ENCODE measurements around the gene LRP5. TPM values are rescaled to one million over a fixed set of nuclear protein-coding genes. Genes with fewer than 3 reads are reported as not detected.
"Not testable (repeated sequence)": the region's sequence is repeated elsewhere in the genome, so short reads cannot be mapped to it uniquely, and the experiment has no call there.

The LRP5 gene
- total RNA-seq, 1 experiment from 2014 or later, result 0.07 TPM

- Histone ChIP-seq H3K9me2 (replicated peaks; ENCODE audit: insufficient read depth, low read length) (no peaks in the 10 kb centered on the region), H3K79me2 (ENCODE audit: low read length) (no peaks in the 10 kb centered on the region), H3K4me2 (ENCODE audit: low read depth, low read length, poor library complexity, severe bottlenecking) (no peak overlapping the region), H3K36me3 (ENCODE audit: insufficient read depth, low read length) (no peaks in the 10 kb centered on the region), H3K9me3 (ENCODE audit: low read length) (no peaks in the 10 kb centered on the region), H3K27ac (ENCODE audit: low read length) (no peak overlapping the region), H2AFZ (ENCODE audit: low read length) (no peak overlapping the region), H4K20me1 (ENCODE audit: insufficient read depth, low read depth, low read length) (no peaks in the 10 kb centered on the region), H3K9ac (ENCODE audit: low read length) (no peak overlapping the region), H3K4me3 (ENCODE audit: low read length) (no peak overlapping the region), H3K4me1 (ENCODE audit: low read length) (no peaks in the 10 kb centered on the region), H3K27me3 (ENCODE audit: low read length) (no peaks in the 10 kb centered on the region)
- DNase-seq, result no peak
Measured at GRCh38 chr11:68450711-68451110, 138.3 kb downstream of the LRP5 start.

GRCh38 chr11:68454767-68455166, 142.4 kb downstream of the LRP5 start:
- Histone ChIP-seq H3K79me2 (ENCODE audit: low read length) (no peaks in the 10 kb centered on the region), H3K4me2 (ENCODE audit: low read depth, low read length, poor library complexity, severe bottlenecking) (no peak overlapping the region), H3K36me3 (ENCODE audit: insufficient read depth, low read length) (no peaks in the 10 kb centered on the region), H3K27ac (ENCODE audit: low read length) (no peak overlapping the region), H3K9ac (ENCODE audit: low read length) (no peak overlapping the region), H3K4me3 (ENCODE audit: low read length) (no peak overlapping the region), H2AFZ (ENCODE audit: low read length) (no peak overlapping the region), H4K20me1 (ENCODE audit: insufficient read depth, low read depth, low read length) (no peaks in the 10 kb centered on the region), H3K4me1 (ENCODE audit: low read length) (peaks cover 3% of the 10 kb centered on the region), H3K9me3 (ENCODE audit: low read length) (no peaks in the 10 kb centered on the region), H3K9me2 (replicated peaks; ENCODE audit: insufficient read depth, low read length) (no peaks in the 10 kb centered on the region), H3K27me3 (ENCODE audit: low read length) (no peaks in the 10 kb centered on the region)
- no peak for DNase-seq

- Histone ChIP-seq H3K4me1 (ENCODE audit: low read length) (peaks cover 5% of the 10 kb centered on the region), H2AFZ (ENCODE audit: low read length) (no peak overlapping the region), H3K27me3 (ENCODE audit: low read length) (no peaks in the 10 kb centered on the region), H3K79me2 (ENCODE audit: low read length) (no peaks in the 10 kb centered on the region), H4K20me1 (ENCODE audit: insufficient read depth, low read depth, low read length) (no peaks in the 10 kb centered on the region), H3K9ac (ENCODE audit: low read length) (no peak overlapping the region), H3K36me3 (ENCODE audit: insufficient read depth, low read length) (no peaks in the 10 kb centered on the region), H3K27ac (ENCODE audit: low read length) (no peak overlapping the region), H3K9me3 (ENCODE audit: low read length) (no peaks in the 10 kb centered on the region), H3K4me3 (ENCODE audit: low read length) (no peak overlapping the region), H3K9me2 (replicated peaks; ENCODE audit: insufficient read depth, low read length) (no peaks in the 10 kb centered on the region), H3K4me2 (ENCODE audit: low read depth, low read length, poor library complexity, severe bottlenecking) (no peak overlapping the region)
- no peak for DNase-seq
Measured at GRCh38 chr11:68455485-68455884, 143.1 kb downstream of the LRP5 start.

DNA sequence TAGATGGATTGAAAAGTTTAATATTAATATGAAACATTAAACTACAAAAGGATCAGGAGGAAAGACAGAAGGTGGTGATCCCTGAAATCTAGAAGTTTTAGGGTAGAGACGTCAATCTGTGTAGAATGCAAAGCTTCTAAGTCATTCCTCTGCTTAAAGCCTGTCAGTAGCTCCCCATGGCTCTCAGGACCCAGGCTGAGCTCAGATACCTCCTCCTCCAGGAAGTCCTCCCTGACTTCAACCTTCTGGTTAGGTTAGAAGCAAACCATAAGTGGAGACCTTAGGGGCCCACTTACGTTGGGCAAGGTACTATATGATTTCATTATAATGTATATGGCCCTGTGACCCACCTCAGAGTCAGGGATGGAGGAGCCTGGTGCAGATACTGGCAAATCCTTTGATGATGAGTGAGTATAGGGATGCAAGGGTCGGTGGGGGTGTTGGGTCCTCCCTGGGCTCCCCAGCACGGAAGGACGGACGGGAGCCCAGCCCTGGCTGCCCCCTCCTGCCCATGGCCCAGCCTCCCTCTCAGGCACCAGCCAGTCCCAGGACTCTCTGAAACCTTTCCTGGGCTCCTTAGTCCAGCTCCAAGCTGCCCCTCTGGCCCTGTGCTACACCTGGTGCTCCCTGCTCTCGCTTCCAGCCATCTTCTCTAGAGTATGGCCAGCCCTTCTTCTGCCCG, 145.0 kb downstream of the LRP5 start:
- peak; percentile 47 for DNase-seq
- Histone ChIP-seq H3K4me1 (ENCODE audit: low read length) (peaks cover 15% of the 10 kb centered on the region), H3K4me3 (ENCODE audit: low read length) (no peak overlapping the region), H3K27ac (ENCODE audit: low read length) (no peak overlapping the region), H3K9me3 (ENCODE audit: low read length) (no peaks in the 10 kb centered on the region), H3K36me3 (ENCODE audit: insufficient read depth, low read length) (no peaks in the 10 kb centered on the region), H3K4me2 (ENCODE audit: low read depth, low read length, poor library complexity, severe bottlenecking) (no peak overlapping the region), H3K9me2 (replicated peaks; ENCODE audit: insufficient read depth, low read length) (no peaks in the 10 kb centered on the region), H3K9ac (ENCODE audit: low read length) (no peak overlapping the region), H3K79me2 (ENCODE audit: low read length) (peaks cover 18% of the 10 kb centered on the region), H2AFZ (ENCODE audit: low read length) (no peak overlapping the region), H3K27me3 (ENCODE audit: low read length) (no peaks in the 10 kb centered on the region), H4K20me1 (ENCODE audit: insufficient read depth, low read depth, low read length) (peaks cover 10% of the 10 kb centered on the region)

- no peak overlapping the region for H2AFZ ChIP-seq (ENCODE audit: low read length)
- no peaks in the 10 kb centered on the region for H3K9me2 ChIP-seq (replicated peaks; ENCODE audit: insufficient read depth, low read length)
- H4K20me1 ChIP-seq (ENCODE audit: insufficient read depth, low read depth, low read length), result peaks cover 15% of the 10 kb centered on the region
- H3K27ac ChIP-seq (ENCODE audit: low read length), result no peak overlapping the region
- no peak overlapping the region for H3K9ac ChIP-seq (ENCODE audit: low read length)
- H3K9me3 ChIP-seq (ENCODE audit: low read length), result no peaks in the 10 kb centered on the region
- no peak for DNase-seq
- H3K4me1 ChIP-seq (ENCODE audit: low read length), result peaks cover 20% of the 10 kb centered on the region
- H3K36me3 ChIP-seq (ENCODE audit: insufficient read depth, low read length), result peaks cover 3% of the 10 kb centered on the region; the same call in 1 of the 2 replicates
- H3K79me2 ChIP-seq (ENCODE audit: low read length), result peaks cover 23% of the 10 kb centered on the region
- no peak overlapping the region for H3K4me3 ChIP-seq (ENCODE audit: low read length)
- H3K4me2 ChIP-seq (ENCODE audit: low read depth, low read length, poor library complexity, severe bottlenecking), result no peak overlapping the region
- no peaks in the 10 kb centered on the region for H3K27me3 ChIP-seq (ENCODE audit: low read length)
Measured at GRCh38 chr11:68457898-68458249, 145.5 kb downstream of the LRP5 start.

- peaks cover 28% of the 10 kb centered on the region for H3K79me2 ChIP-seq (ENCODE audit: low read length)
- H2AFZ ChIP-seq (ENCODE audit: low read length); H3K27ac ChIP-seq (ENCODE audit: low read length); H3K9ac ChIP-seq (ENCODE audit: low read length); H3K27me3 ChIP-seq (ENCODE audit: low read length); H3K4me2 ChIP-seq (ENCODE audit: low read depth, low read length, poor library complexity, severe bottlenecking); DNase-seq; H3K4me3 ChIP-seq (ENCODE audit: low read length); H3K9me3 ChIP-seq (ENCODE audit: low read length); H3K36me3 ChIP-seq (ENCODE audit: insufficient read depth, low read length); H3K9me2 ChIP-seq (replicated peaks; ENCODE audit: insufficient read depth, low read length): not testable (repeated sequence)
- H3K4me1 ChIP-seq (ENCODE audit: low read length), result peaks cover 24% of the 10 kb centered on the region
- H4K20me1 ChIP-seq (ENCODE audit: insufficient read depth, low read depth, low read length), result peaks cover 20% of the 10 kb centered on the region
Measured at GRCh38 chr11:68458340-68458739, 145.9 kb downstream of the LRP5 start.

DNA sequence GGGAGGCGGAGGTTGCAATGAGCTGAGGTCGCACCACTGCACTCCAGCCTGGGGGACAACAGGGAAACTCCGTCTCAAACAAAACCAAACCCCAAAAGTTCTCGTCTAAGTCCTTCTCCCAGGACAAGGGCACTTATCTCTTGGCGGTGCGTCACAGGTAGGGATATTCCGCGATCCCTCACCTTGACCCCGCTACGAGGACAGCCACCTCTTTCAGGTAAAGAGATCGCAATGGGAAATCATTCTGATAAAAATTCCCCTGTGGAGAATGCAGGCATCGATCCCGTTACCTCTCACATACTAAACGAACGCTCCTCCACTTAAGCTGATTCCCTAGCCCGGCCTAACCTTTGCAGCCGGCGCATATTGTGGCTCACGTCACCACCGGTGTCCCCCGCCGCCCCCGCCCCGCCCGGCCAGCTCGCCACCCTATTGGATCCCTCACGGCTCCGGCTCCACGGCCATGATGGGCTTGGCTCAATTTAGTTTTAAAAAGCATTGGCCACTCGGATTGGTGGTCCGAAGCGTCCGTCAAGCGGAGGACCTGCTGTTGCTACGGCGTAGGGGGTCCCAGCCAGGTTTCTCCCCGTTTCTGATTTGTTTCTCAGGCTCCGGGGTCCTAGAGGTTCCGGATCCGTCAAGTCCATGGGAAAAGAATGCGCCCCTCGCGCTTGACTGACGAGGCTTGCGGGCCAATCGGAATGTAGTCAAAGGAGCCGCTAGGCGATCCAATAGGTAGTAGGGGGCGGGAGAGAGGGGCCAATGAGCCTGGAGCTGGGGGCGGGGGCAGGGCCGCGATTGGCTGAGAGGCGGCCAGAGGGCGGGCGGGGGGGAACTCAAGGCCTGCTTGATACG, 147.7 kb downstream of the LRP5 start:
- peaks cover 10% of the 10 kb centered on the region; the same call in 1 of the 2 replicates for H3K36me3 ChIP-seq (ENCODE audit: insufficient read depth, low read length)
- H2AFZ ChIP-seq (ENCODE audit: low read length), result peak overlapping the region; percentile 98
- H3K9ac ChIP-seq (ENCODE audit: low read length), result peak overlapping the region; percentile 95
- peaks cover 45% of the 10 kb centered on the region for H3K79me2 ChIP-seq (ENCODE audit: low read length)
- H3K27ac ChIP-seq (ENCODE audit: low read length), result peak overlapping the region; percentile 50; the same call in 1 of the 2 replicates
- peaks cover 37% of the 10 kb centered on the region for H4K20me1 ChIP-seq (ENCODE audit: insufficient read depth, low read depth, low read length)
- H3K9me2 ChIP-seq (replicated peaks; ENCODE audit: insufficient read depth, low read length), result no peaks in the 10 kb centered on the region
- H3K9me3 ChIP-seq (ENCODE audit: low read length), result no peaks in the 10 kb centered on the region
- H3K27me3 ChIP-seq (ENCODE audit: low read length), result no peaks in the 10 kb centered on the region
- H3K4me3 ChIP-seq (ENCODE audit: low read length), result peak overlapping the region; percentile 97
- peaks cover 31% of the 10 kb centered on the region for H3K4me1 ChIP-seq (ENCODE audit: low read length)
- peak overlapping the region; percentile 87 for H3K4me2 ChIP-seq (ENCODE audit: low read depth, low read length, poor library complexity, severe bottlenecking)
- DNase-seq, result peak; percentile 98

- Histone ChIP-seq H4K20me1 (ENCODE audit: insufficient read depth, low read depth, low read length) (peaks cover 46% of the 10 kb centered on the region), H3K9me2 (replicated peaks; ENCODE audit: insufficient read depth, low read length) (no peaks in the 10 kb centered on the region), H3K27ac (ENCODE audit: low read length) (peak within 1 kb of the TSS; percentile 50; the same call in 1 of the 2 replicates), H3K36me3 (ENCODE audit: insufficient read depth, low read length) (peaks cover 13% of the 10 kb centered on the region), H3K9me3 (ENCODE audit: low read length) (no peaks in the 10 kb centered on the region), H3K4me1 (ENCODE audit: low read length) (peaks cover 31% of the 10 kb centered on the region), H3K79me2 (ENCODE audit: low read length) (peaks cover 54% of the 10 kb centered on the region), H3K4me2 (ENCODE audit: low read depth, low read length, poor library complexity, severe bottlenecking) (peak within 1 kb of the TSS; percentile 100), H3K4me3 (ENCODE audit: low read length) (peak within 1 kb of the TSS; percentile 97), H2AFZ (ENCODE audit: low read length) (peak within 1 kb of the TSS; percentile 98), H3K27me3 (ENCODE audit: low read length) (no peaks in the 10 kb centered on the region), H3K9ac (ENCODE audit: low read length) (peak within 1 kb of the TSS; percentile 95)
- peak; percentile 46 for DNase-seq
Measured at GRCh38 chr11:68460741-68461574, 148.6 kb downstream of the LRP5 start, which contains the start of gene PPP6R3. Gene PPP6R3 (plus strand): TSS chr11:68460752. CDS start chr11:68537665, 76,913 bp downstream.

Data from Karpas-422 (cell line).